HTR-8/SVneo (cell line): ENCODE data around the gene SMYD1.

Experiments
- DNase-seq: peaks from one replicate; pipeline ENCODE4 v3.0.0; 2011; ENCODE audit warnings: low spot score, mixed read lengths; ENCODE audit not compliant: insufficient read length
- FAIRE-seq: peaks from 2 replicates; lab custom pipeline; 2011; peaks lifted over from hg19 to GRCh38; lab: Jason Lieb, UNC

SMYD1 gene

GRCh38 chr2:88085099-88085498 lies 17.5 kb downstream of the SMYD1 start:
- FAIRE-seq = no peak
- DNase-seq = no peak

GRCh38 chr2:88085602-88086001 lies 18.0 kb downstream of the SMYD1 start:
- DNase-seq (no peak), FAIRE-seq (no peak)

GRCh38 chr2:88086401-88086800 lies 18.8 kb downstream of the SMYD1 start:
- FAIRE-seq (no peak), DNase-seq (no peak)

- no peak for FAIRE-seq
These were observed 19.4 kb downstream of the SMYD1 start for GRCh38 chr2:88087073-88087472.

GRCh38 chr2:88087763-88088162 lies 20.1 kb downstream of the SMYD1 start:
- DNase-seq (no peak), FAIRE-seq (no peak)

More at GRCh38 chr2:88087073-88087472, 19.4 kb downstream of the SMYD1 start:
- DNase-seq = no peak

GRCh38 chr2:88088999-88089398 lies 21.4 kb downstream of the SMYD1 start:
- no peak for FAIRE-seq
- no peak for DNase-seq

- peak; percentile 49 for FAIRE-seq
- DNase-seq = no peak
These were observed 23.0 kb downstream of the SMYD1 start for GRCh38 chr2:88090446-88091283.

- DNase-seq (no peak), FAIRE-seq (no peak)
These were observed 24.3 kb downstream of the SMYD1 start for GRCh38 chr2:88091943-88092342.

- FAIRE-seq = no peak
- no peak for DNase-seq
These were observed 25.1 kb downstream of the SMYD1 start for GRCh38 chr2:88092773-88093172.

- DNase-seq (no peak), FAIRE-seq (no peak)
These were observed 27.4 kb downstream of the SMYD1 start for GRCh38 chr2:88095022-88095421.

GRCh38 chr2:88096708-88097107 lies 29.1 kb downstream of the SMYD1 start:
- FAIRE-seq = no peak
- no peak for DNase-seq

GRCh38 chr2:88097192-88097591 lies 29.6 kb downstream of the SMYD1 start:
- FAIRE-seq = no peak
- no peak for DNase-seq

- no peak for DNase-seq
- no peak for FAIRE-seq
These were observed 30.4 kb downstream of the SMYD1 start for GRCh38 chr2:88097891-88098557.

- FAIRE-seq (no peak), DNase-seq (no peak)
These were observed 30.9 kb downstream of the SMYD1 start for GRCh38 chr2:88098558-88098900.

- no peak for DNase-seq
These were observed 32.3 kb downstream of the SMYD1 start for GRCh38 chr2:88099798-88100488.

GRCh38 chr2:88100489-88100858 lies 32.8 kb downstream of the SMYD1 start:
- FAIRE-seq (no peak), DNase-seq (no peak)

More at GRCh38 chr2:88099798-88100488, 32.3 kb downstream of the SMYD1 start:
- no peak for FAIRE-seq

GRCh38 chr2:88108796-88109195 lies 41.2 kb downstream of the SMYD1 start:
- FAIRE-seq (no peak), DNase-seq (no peak)

GRCh38 chr2:88110830-88111229 lies 43.2 kb downstream of the SMYD1 start:
- DNase-seq = no peak
- FAIRE-seq = no peak

- DNase-seq (no peak), FAIRE-seq (no peak)
These were observed 45.4 kb downstream of the SMYD1 start for GRCh38 chr2:88113069-88113468.

GRCh38 chr2:88114889-88115288 lies 47.3 kb downstream of the SMYD1 start:
- no peak for FAIRE-seq

More at GRCh38 chr2:88114889-88115288, 47.3 kb downstream of the SMYD1 start:
- no peak for DNase-seq
